Fibroblast of the aortic adventitia (primary cell): Measurements from ENCODE around the gene TRPM3. TPM values are rescaled to one million over a fixed set of nuclear protein-coding genes. Genes with fewer than 3 reads are reported as not detected.
A peak's percentile ranks its signal among the peaks of the same experiment; 100 is the strongest.

ENCODE experiments used
- DNase-seq: peaks from one replicate; pipeline ENCODE4 v3.0.0-alpha.2; 2010; ENCODE audit warnings: low read depth
- H3K4me3 ChIP-seq: 2 replicates; pipeline ENCODE4 v1.5.1; 2011; ENCODE audit warnings: low read depth, mild to moderate bottlenecking, control low read depth, low read length, moderate library complexity
- total RNA-seq: library from RNA; depleted of rRNA; stranded (reverse); fragments of >200 nt; gene quantifications from 2 replicates; pipeline ENCODE4 v1.2.3, GENCODE V29; 2012; ENCODE audit warnings: low replicate concordance
- TF ChIP-seq, protein P1 (sequence below): IDR thresholded peaks from 2 replicates; pipeline ENCODE4 v1.5.1; 2011; ENCODE audit warnings: mild to moderate bottlenecking, low read length, control low read depth, inconsistent platforms; ENCODE audit not compliant: insufficient read depth

The TRPM3 gene
- total RNA-seq, 1 donor, result 8.8 TPM

GRCh38 chr9:70511858-70512257, 609.6 kb downstream of the TRPM3 start:
- DNase-seq, result no peak
- TF ChIP-seq, protein P1, sequence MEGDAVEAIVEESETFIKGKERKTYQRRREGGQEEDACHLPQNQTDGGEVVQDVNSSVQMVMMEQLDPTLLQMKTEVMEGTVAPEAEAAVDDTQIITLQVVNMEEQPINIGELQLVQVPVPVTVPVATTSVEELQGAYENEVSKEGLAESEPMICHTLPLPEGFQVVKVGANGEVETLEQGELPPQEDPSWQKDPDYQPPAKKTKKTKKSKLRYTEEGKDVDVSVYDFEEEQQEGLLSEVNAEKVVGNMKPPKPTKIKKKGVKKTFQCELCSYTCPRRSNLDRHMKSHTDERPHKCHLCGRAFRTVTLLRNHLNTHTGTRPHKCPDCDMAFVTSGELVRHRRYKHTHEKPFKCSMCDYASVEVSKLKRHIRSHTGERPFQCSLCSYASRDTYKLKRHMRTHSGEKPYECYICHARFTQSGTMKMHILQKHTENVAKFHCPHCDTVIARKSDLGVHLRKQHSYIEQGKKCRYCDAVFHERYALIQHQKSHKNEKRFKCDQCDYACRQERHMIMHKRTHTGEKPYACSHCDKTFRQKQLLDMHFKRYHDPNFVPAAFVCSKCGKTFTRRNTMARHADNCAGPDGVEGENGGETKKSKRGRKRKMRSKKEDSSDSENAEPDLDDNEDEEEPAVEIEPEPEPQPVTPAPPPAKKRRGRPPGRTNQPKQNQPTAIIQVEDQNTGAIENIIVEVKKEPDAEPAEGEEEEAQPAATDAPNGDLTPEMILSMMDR, result no peak
- H3K4me3 ChIP-seq, result no peak overlapping the region

- no peak for DNase-seq
- TF ChIP-seq, protein P1, result peak; percentile 48
- no peak overlapping the region for H3K4me3 ChIP-seq
These were observed 611.2 kb downstream of the TRPM3 start for GRCh38 chr9:70510157-70510770.

DNA sequence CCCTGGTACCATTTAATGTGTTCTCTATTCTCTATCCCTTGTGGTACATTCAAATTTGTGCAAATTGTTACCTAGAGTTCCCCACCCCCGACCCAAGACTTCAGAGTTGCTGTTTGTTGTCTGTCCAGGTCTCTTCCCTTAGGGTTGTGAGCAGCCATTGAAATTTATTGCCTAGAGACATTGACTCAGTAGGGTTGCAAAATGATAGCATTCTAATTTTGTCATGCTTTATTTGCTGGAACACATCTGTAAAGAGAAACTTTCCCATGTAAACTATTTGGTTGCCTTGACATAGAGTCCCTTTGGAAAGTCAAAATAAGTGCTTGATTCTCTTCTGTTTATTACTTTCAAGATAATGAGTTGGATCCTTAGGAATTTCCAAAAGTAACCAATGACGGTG, 615.3 kb downstream of the TRPM3 start:
- TF ChIP-seq, protein P1, result no peak

DNA sequence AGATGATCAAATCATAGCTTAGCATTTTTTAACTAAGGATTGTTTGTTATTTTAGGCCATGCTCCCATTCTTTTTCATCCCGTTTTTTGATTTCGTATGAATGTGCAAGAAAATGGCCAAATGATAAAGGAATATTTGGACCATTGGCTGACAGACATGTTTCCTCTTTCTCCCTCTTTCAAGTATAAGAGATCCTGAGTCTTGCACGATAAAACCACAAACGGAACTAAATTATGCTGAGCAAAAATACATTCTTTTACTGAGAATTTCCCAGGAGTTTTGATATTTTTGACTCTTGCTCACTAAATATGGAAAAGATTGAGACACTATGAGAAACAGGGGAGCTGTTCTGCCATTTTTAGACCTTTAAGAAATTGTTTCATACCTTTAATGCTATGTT, 616.6 kb downstream of the TRPM3 start:
- TF ChIP-seq, protein P1, result no peak
- peak; percentile 91 for DNase-seq
- no peak overlapping the region for H3K4me3 ChIP-seq

More for the DNA sequence above, 615.3 kb downstream of the TRPM3 start:
- no peak overlapping the region for H3K4me3 ChIP-seq
- DNase-seq, result no peak

GRCh38 chr9:70502690-70503089, 618.7 kb downstream of the TRPM3 start:
- TF ChIP-seq, protein P1, result no peak
- H3K4me3 ChIP-seq, result no peak overlapping the region
- DNase-seq, result peak; percentile 67

DNA sequence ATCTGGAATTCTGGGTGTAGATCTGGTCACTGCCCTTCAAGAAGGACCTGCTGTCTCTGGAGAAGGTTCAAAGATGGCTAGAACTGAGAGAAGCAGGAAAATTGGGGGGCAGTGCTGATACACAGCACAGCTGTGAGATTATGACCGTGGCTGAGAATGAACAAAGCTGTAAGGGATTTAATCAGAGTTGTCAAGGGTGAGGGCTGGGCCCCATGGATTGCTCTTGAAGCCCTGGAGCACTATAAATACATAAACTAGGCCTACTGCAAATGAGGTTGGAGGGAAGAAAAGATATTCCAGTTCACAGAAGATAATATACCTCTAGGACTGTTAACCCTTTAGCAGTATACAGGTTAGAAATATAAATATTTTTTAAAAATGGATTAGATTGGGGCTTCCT, 620.6 kb downstream of the TRPM3 start:
- no peak for DNase-seq
- no peak overlapping the region for H3K4me3 ChIP-seq
- TF ChIP-seq, protein P1, result no peak

DNA sequence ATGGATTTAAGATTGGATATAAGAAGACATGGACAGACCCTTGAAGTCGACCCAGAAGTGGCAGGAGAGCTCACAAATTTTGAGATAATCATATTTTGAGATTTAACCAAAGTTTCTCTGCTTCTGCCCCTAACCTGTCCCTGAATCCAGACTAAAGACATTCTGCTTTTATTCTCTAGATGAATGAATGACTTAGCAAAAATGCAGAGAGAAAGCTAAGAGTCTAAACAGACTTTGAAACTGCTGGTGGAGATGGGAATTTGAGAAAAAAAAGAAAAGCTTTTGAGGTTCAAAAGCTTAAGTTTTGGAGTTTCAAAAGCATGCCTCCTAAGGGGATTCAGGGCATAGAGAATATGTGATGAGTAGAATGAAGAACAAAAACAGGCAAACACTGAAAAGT, 621.8 kb downstream of the TRPM3 start:
- TF ChIP-seq, protein P1, result no peak
- DNase-seq, result no peak
- H3K4me3 ChIP-seq, result no peak overlapping the region
